Measurements from ENCODE around the gene GLT6D1.

GLT6D1 gene

DNA sequence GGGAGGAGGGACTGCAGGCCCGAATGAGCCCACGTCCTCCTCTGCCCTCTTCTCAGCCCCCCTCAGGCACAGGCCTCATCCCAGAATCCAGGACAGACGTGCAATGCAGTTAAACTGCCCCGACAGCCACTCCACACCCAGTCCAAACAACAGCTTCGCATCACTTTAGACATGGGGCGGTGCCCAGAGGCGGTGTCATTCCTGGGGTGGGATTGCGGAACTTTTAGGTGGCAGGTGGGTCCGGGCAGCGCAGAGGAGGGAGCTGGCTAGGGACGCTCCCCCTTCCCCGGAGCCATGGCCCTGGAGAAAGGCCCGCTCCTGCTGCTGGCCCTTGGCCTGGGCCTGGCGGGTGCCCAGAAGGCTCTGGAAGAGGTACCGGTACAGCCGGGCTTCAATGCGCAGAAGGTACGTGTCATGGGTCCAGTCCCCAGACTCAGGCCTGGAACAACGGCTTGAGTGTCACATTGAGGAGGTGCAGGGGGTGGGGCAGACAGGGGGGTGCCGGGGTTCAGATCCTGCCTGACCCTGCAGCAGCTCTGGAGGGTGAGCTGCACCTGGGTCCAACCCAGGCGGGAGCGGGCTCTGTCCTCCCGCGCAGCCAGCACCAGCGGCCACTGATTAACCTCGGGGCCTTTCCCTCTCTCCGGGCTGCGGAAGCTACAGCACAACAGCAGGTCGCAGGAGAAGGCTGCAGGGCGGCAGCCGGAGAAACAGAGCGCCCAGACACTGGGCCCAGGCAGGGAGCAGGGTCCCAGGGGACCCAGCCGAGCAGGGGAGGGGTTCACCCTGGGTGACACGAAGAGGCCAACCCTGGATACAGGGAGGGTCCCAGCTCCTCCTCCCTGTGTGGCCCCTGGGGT lies 25.2 kb downstream of the GLT6D1 start:
- Histone ChIP-seq H3K27ac (replicated peaks) (no peak overlapping the region), H3K27me3 (ENCODE audit: insufficient read depth, poor library complexity, severe bottlenecking) (no peaks in the 10 kb centered on the region), H3K4me3 (replicated peaks; ENCODE audit: insufficient read depth, low read length) (no peak overlapping the region)
- no peak for DNase-seq (ENCODE audit: low read depth in 1 of 2, low spot score in 1 of 2)
- TF ChIP-seq, protein P1, sequence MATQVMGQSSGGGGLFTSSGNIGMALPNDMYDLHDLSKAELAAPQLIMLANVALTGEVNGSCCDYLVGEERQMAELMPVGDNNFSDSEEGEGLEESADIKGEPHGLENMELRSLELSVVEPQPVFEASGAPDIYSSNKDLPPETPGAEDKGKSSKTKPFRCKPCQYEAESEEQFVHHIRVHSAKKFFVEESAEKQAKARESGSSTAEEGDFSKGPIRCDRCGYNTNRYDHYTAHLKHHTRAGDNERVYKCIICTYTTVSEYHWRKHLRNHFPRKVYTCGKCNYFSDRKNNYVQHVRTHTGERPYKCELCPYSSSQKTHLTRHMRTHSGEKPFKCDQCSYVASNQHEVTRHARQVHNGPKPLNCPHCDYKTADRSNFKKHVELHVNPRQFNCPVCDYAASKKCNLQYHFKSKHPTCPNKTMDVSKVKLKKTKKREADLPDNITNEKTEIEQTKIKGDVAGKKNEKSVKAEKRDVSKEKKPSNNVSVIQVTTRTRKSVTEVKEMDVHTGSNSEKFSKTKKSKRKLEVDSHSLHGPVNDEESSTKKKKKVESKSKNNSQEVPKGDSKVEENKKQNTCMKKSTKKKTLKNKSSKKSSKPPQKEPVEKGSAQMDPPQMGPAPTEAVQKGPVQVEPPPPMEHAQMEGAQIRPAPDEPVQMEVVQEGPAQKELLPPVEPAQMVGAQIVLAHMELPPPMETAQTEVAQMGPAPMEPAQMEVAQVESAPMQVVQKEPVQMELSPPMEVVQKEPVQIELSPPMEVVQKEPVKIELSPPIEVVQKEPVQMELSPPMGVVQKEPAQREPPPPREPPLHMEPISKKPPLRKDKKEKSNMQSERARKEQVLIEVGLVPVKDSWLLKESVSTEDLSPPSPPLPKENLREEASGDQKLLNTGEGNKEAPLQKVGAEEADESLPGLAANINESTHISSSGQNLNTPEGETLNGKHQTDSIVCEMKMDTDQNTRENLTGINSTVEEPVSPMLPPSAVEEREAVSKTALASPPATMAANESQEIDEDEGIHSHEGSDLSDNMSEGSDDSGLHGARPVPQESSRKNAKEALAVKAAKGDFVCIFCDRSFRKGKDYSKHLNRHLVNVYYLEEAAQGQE (IDR thresholded peaks at IDR 0.05; ENCODE audit: insufficient replicate concordance, low read depth) = no peak
- TF ChIP-seq POLR2AphosphoS5 (IDR thresholded peaks at IDR 0.05; ENCODE audit: low read depth) (no peak), SPI1 (IDR thresholded peaks at IDR 0.05; ENCODE audit: borderline replicate concordance, low read depth) (no peak)
- TF ChIP-seq, protein P2, sequence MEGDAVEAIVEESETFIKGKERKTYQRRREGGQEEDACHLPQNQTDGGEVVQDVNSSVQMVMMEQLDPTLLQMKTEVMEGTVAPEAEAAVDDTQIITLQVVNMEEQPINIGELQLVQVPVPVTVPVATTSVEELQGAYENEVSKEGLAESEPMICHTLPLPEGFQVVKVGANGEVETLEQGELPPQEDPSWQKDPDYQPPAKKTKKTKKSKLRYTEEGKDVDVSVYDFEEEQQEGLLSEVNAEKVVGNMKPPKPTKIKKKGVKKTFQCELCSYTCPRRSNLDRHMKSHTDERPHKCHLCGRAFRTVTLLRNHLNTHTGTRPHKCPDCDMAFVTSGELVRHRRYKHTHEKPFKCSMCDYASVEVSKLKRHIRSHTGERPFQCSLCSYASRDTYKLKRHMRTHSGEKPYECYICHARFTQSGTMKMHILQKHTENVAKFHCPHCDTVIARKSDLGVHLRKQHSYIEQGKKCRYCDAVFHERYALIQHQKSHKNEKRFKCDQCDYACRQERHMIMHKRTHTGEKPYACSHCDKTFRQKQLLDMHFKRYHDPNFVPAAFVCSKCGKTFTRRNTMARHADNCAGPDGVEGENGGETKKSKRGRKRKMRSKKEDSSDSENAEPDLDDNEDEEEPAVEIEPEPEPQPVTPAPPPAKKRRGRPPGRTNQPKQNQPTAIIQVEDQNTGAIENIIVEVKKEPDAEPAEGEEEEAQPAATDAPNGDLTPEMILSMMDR (IDR thresholded peaks at IDR 0.05; ENCODE audit: insufficient read depth, low read length) = no peak

DNA sequence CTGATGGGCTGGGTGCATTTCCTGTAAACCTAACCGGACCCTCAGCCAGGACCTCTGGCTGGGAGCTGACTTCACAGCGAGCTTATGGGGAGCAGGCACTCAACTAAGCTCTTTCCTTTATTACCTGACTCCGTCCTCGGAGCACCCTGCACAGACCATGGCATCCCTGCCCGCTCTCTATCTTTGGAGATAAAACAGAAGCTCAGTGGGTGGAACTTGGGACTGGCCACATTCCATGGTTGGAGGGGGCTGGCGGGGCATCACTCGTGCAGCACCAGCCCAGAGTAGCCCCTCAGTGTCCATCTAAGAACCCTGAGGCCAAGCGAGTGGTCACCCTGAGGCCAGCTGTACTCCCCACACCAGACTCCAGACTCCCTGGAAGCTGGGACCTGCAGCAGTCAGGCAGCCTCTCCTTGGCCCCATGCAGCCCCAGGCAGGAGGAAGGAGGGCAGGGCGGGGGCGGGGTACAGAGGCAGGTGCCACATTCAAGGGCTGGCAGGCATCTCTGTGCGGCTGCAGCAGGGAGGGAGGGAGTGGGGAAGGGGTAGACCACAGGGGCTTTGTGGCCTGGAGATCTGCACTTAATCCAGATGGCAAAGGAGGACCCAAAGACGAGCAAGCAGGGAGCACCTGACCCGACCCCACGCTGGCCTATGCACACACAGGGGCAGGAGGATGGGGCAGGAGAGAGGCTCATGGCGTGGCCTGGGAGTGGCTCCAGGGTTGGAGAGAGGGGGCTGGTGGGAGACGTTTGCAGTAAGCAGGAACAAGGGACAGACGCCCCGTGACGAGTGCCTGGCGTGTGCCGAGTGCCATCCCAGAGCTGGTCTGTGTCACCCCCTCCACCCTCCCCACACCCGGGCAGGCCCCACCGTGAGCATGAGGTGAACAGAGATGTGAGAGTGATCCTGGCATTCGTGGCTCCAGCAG lies 26.1 kb downstream of the GLT6D1 start:
- no peak overlapping the region for H3K27ac ChIP-seq (replicated peaks)
- no peak for DNase-seq (ENCODE audit: low read depth in 1 of 2, low spot score in 1 of 2)
- H3K4me3 ChIP-seq (replicated peaks; ENCODE audit: insufficient read depth, low read length) = no peak overlapping the region
- TF ChIP-seq GABPA (IDR thresholded peaks at IDR 0.05; ENCODE audit: low read depth) (no peak), SPI1 (IDR thresholded peaks at IDR 0.05; ENCODE audit: borderline replicate concordance, low read depth) (no peak)
- TF ChIP-seq, protein P1 (IDR thresholded peaks at IDR 0.05; ENCODE audit: insufficient replicate concordance, low read depth) = no peak
- H3K27me3 ChIP-seq (ENCODE audit: insufficient read depth, poor library complexity, severe bottlenecking) = no peaks in the 10 kb centered on the region

DNA sequence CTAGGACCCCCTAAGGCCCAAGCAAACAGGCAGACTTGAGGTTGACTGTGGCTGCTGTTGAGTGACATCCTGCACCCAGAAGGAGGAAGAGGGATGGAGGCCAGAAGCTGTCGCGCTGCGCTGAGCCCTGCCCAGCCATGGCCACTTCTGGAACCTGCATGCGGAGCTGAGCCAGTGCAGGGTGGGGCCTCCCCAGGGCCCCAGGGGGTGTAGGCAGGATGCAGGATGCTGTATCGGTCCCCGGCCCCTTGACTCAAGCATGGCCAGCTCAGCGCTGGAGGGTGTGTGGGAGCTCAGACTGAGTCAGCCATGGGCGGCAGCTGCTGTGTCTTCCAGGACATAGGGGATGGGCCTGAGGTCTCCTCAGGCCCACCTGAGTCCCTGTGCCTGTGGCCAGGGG lies 26.9 kb downstream of the GLT6D1 start:
- Histone ChIP-seq H3K27ac (replicated peaks) (no peak overlapping the region), H3K4me3 (replicated peaks; ENCODE audit: insufficient read depth, low read length) (no peak overlapping the region), H3K27me3 (ENCODE audit: insufficient read depth, poor library complexity, severe bottlenecking) (no peaks in the 10 kb centered on the region)
- no peak for DNase-seq (ENCODE audit: low read depth in 1 of 2, low spot score in 1 of 2)
- TF ChIP-seq POLR2AphosphoS5 (IDR thresholded peaks at IDR 0.05; ENCODE audit: low read depth) = no peak
- TF ChIP-seq GABPA (IDR thresholded peaks at IDR 0.05; ENCODE audit: low read depth) = no peak
- TF ChIP-seq, protein P1 (IDR thresholded peaks at IDR 0.05; ENCODE audit: insufficient replicate concordance, low read depth) = no peak
- no peak for TF ChIP-seq SPI1 (IDR thresholded peaks at IDR 0.05; ENCODE audit: borderline replicate concordance, low read depth)
- TF ChIP-seq, protein P2 (IDR thresholded peaks at IDR 0.05; ENCODE audit: insufficient read depth, low read length) = no peak
